Measurements from ENCODE around the gene ERLEC1.
A peak's percentile ranks its signal among the peaks of the same experiment; 100 is the strongest.
"Not testable (repeated sequence)": the region's sequence is repeated elsewhere in the genome, so short reads cannot be mapped to it uniquely, and the experiment has no call there.

ERLEC1 gene

DNA sequence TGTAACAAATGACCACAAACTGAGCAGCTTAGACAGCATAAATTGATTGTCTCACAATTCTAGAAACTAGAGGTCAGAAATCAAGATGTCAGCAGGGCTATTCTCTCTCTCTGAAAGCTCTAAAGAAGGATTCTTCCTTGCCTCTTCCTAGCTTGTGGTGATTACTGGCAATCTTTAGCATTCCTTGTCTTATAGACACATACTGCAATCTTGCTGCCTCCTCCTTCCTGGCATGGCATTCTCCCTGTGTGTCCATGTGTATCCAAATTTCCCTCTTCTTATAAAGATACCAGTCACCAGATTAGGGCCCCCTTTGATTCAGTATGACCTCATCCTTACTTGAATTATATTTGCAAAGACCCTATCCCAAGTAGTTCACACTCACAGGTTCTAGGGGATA is 2.4 kb upstream of the ERLEC1 start:
- DNase-seq, result no peak

GRCh38 chr2:53785366-53785765 is 1.5 kb upstream of the ERLEC1 start:
- DNase-seq, result no peak

- DNase-seq, result peak; percentile 44
These were observed 516 bp upstream of the ERLEC1 start for GRCh38 chr2:53786352-53786704.

- no peak for DNase-seq
These were observed 908 bp downstream of the ERLEC1 start for GRCh38 chr2:53787614-53788289.

- DNase-seq, result no peak
These were observed 6.4 kb downstream of the ERLEC1 start for GRCh38 chr2:53793261-53793660.

GRCh38 chr2:53793821-53794220 is 7.0 kb downstream of the ERLEC1 start:
- no peak for DNase-seq

- no peak for DNase-seq
These were observed 14.7 kb downstream of the ERLEC1 start for GRCh38 chr2:53801547-53801946.

GRCh38 chr2:53802617-53803151 is 15.8 kb downstream of the ERLEC1 start:
- DNase-seq, result no peak

DNA sequence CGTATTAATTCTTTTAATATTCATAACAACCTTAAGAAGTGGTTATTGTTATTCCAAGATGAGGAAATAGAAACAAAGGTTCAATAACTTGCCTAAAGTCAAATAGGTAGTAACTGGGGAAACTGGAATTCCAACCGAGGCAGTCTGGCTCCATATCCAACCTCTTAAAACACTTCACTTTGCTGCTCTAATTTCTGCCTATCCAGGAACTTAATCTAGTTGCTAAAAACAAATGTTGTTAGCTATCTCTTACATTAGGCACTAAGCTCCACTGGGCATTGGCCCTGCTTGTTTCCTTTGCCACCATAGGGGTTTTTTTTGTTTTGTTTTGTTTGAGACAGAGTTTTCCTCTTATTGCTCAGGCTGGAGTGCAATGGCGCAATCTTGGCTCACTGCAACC is 24.8 kb downstream of the ERLEC1 start:
- DNase-seq, result no peak

DNA sequence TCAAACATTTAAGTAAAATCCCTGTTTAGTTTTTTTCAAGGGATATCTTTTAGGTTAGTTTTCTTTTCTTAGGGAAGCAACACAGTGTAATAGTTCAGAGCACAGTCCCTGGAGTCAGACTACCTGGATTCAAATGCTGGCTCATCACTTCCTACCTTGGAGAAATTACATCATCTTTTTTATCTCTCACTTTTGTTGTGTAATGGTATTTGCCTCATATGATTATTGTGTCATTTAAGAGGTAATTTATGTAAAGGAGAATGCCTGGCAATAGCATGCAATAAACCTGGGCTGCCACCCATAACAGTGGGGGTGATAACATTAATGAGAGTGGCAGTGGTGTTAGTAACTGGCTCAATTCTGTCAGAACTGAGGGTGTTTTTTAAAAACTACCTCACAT is 26.3 kb downstream of the ERLEC1 start:
- no peak for DNase-seq

DNA sequence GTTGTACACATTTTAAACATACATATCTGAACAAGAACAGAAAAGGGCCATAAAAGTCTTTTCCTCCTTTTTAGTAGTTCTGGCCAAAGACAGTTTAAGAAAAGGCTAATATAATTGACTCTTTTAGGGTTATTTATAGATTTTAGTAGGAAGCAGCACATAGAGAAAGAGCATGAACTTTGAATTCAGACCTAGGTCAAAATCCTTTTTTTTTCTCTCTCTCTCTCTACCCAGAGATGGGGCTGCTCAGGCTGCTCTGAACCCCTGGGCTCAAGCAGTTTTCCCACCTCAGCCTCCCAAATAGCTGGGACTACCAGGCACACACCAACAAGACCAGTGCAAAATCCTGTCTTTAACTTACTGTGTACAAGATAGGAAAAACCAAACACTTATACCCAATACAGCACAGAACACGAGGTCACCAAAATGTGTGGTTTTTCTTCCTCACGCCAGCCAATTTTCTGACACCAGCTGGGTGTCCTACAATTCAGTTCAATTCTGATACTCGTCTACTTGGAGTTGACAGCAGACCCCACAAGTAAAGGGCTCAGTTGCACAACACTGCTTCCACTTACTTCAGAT is 32.1 kb downstream of the ERLEC1 start:
- no peak for DNase-seq

GRCh38 chr2:53819634-53820033 is 32.8 kb downstream of the ERLEC1 start:
- no peak for DNase-seq

DNA sequence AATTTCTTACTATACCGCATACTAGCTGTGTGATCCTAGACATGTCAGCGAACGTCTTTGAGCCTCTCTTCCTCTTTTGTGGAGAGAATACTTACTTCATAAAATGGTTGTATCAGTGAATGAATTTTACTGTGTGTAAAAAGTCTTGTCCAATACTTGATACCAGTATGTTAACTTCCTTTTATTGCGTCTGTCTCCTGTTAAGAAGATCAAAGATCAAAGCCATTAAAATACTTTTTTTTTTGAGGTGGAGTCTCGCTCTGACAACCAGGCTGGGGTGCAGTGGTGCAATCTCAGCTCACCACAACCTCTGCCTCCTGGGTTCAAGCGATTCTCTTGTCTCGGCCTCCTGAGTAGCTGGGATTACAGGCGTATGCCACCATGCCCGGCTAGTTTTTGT is 33.2 kb downstream of the ERLEC1 start:
- no peak for DNase-seq

- DNase-seq, result no peak
These were observed 33.9 kb downstream of the ERLEC1 start for GRCh38 chr2:53820711-53821110.

GRCh38 chr2:53821810-53822209 is 35.0 kb downstream of the ERLEC1 start:
- no peak for DNase-seq

DNA sequence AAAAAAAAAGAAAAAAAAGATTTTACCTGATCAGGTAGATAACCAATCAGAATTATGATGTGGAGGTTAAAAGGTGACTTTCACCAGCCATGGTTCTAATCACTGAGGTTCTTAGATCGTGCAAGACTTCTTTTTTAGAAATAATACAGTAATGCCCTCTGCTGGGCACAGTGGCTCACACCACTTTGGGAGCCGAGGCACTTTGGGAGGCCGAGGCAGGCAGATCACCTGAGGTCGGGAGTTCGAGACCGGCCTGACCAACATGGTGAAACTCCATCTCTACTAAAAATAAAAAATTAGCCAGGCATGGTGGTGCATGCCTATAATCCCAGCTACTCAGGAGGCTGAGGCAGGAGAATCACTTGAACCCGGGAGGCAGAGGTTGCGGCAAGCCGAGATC is 36.8 kb downstream of the ERLEC1 start:
- DNase-seq, result not testable (repeated sequence)

- DNase-seq, result no peak
These were observed 39.2 kb downstream of the ERLEC1 start for GRCh38 chr2:53826030-53826410.

GRCh38 chr2:53826587-53827397 is 39.9 kb downstream of the ERLEC1 start:
- DNase-seq, result no peak

DNA sequence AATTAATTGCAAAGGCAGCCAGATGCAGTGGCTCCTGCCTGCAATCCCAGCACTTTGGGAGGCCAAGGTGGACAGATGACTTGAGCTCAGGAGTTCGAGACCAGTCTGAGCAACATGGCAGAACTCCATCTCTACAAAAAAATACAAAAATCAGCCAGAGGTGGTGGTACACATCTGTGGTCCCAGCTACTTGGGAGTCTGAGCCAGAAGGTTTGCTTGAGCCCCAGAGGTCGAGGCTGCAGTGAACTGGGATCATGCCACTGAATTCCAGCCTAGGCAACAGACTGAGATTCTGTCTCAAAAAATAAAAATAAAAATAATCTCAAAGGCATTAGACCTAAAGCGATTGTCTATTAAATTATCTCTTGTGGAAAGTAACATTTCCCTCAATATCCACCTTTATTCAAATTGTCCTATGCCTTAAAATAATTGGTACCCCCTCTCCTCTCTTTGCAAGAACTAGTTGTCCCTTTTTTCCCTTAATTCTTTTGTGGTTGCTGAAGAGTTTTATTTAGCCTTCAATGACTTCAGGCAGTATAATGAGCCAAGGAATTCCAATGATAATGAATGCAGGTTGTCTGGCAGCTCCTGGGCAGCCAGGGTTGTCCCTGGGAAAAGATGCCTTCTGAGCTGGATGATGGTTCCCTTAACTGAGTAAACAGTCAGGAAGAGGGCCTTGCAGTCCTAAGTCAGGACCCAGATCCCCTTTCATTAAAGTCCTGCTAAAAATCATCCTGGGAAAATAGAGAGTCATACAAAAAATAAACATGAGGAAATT is 40.7 kb downstream of the ERLEC1 start:
- DNase-seq, result no peak

- DNase-seq, result no peak
These were observed 41.5 kb downstream of the ERLEC1 start for GRCh38 chr2:53828331-53828730.

DNA sequence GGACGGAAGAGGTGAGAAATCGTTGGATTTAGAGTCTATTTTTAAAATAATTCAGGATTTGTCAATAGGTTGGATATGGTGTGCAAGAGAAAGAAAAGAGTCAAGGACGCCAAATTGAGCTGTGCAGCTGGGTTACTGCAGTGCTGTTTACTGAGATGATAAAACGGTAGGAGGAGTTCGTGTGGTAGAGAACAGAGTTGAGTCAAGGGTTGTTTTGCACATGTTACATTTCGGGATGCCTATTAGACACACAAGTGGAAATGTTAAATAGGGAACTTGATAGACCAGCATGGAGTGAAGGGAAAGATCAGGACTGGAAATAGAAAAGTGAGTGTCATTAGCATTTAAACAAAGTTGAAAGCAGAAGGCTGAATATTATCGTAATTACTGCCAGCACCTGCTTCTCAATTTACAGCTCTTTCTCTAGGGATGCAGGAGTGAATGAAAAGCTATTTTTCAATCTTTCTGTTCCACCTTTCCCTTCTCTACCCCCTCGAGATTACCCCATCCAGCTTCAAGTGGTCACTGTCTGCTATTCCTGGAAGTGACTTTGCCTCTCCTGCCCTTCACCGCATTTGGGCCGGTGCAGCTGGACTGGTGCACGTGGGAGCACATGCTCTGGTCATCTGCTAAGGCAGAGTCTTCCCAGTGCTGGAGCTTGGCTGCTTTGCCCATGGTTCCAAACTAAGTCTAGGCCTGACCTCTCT is 42.6 kb downstream of the ERLEC1 start:
- DNase-seq, result peak; percentile 0

DNA sequence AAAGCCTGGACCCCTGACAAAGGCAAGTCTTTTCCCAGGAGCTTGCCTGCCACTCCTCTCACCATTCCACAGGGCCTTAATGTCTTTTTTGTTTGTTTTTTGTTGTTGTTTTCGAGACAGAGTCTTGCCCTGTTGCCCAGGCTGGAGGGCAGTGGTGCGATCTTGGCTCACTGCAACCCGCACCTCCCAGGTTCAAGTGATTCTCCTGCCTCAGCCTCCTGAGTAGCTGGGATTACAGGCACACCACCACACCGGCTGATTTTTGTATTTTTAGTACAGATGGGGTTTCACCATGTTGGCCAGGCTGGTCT is 43.1 kb downstream of the ERLEC1 start:
- not testable (repeated sequence) for DNase-seq

- no peak for DNase-seq
These were observed 53.7 kb downstream of the ERLEC1 start for GRCh38 chr2:53840580-53840979.

Data from NCI-H1092 treated with DMSO at 0.1 percent for 48 hours (cell line).